Ectodermal cell (in vitro differentiated cells): ENCODE measurements around the gene RAC2. TPM values are rescaled to one million over a fixed set of nuclear protein-coding genes. Genes with fewer than 3 reads are reported as not detected.

Experiments
- H3K27ac ChIP-seq: 2 replicates; pipeline ENCODE4 v1.7.0; 2013; ENCODE audit warnings: mild to moderate bottlenecking, low read depth, low read length; ENCODE audit not compliant: insufficient read depth, poor library complexity, severe bottlenecking
- H3K27me3 ChIP-seq: 2 replicates; pipeline ENCODE4 v1.7.0; 2013; ENCODE audit warnings: mild to moderate bottlenecking, low read length; ENCODE audit not compliant: insufficient read depth, control insufficient read depth, poor library complexity, severe bottlenecking
- H3K36me3 ChIP-seq: one replicate; pipeline ENCODE4 v1.7.0; 2013; ENCODE audit warnings: low read length; ENCODE audit not compliant: control insufficient read depth, insufficient read depth
- H3K4me1 ChIP-seq: one replicate; pipeline ENCODE4 v1.7.0; 2013; ENCODE audit warnings: low read length; ENCODE audit not compliant: control insufficient read depth, insufficient read depth
- H3K4me3 ChIP-seq: 2 replicates; pipeline ENCODE4 v1.7.0; 2013; ENCODE audit warnings: low read depth, low read length, control low read depth; ENCODE audit not compliant: insufficient read depth
- H3K9me3 ChIP-seq: 2 replicates; pipeline ENCODE4 v1.7.0; 2013; ENCODE audit warnings: mild to moderate bottlenecking, low read length, moderate library complexity; ENCODE audit not compliant: control insufficient read depth
- WGBS, 2 experiments: methylation state at CpG; one replicate each; pipeline ENCODE4 v1.1.7; 2013; ENCODE audit warnings: missing lambda C conversion rate in 2 of 2; 5-methylcytosine and 5-hydroxymethylcytosine counted together
- polyA plus RNA-seq, 4 experiments: library from polyadenylated mRNA; stranded (reverse); fragments of 50-300 nt; gene quantifications; one replicate each; pipeline ENCODE4 v1.2.3, GENCODE V29; 2013

Gene RAC2
- 0.91 TPM for polyA plus RNA-seq (2013, experiment 1 of 4)
- polyA plus RNA-seq (2013, experiment 2 of 4), result 0.80 TPM
- 0.85 TPM for polyA plus RNA-seq (2013, experiment 3 of 4)
- polyA plus RNA-seq (2013, experiment 4 of 4), result 0.77 TPM

GRCh38 chr22:37244114-37244921 is at the start of gene RAC2:
Gene RAC2 (minus strand): TSS chr22:37244269. CDS start chr22:37244148, 121 bp downstream.
- 57% methylated on average over 23 of the region's 23 CpGs for WGBS, 2 experiments
- H3K36me3 ChIP-seq, result no peaks in the 10 kb centered on the region
- H3K9me3 ChIP-seq, result no peaks in the 10 kb centered on the region
- no peak within 1 kb of the TSS for H3K27ac ChIP-seq
- H3K4me1 ChIP-seq, result peaks cover 5% of the 10 kb centered on the region
- H3K27me3 ChIP-seq, result no peaks in the 10 kb centered on the region
- no peak within 1 kb of the TSS for H3K4me3 ChIP-seq

- Histone ChIP-seq H3K4me1 (no peaks in the 10 kb centered on the region), H3K4me3 (no peak overlapping the region), H3K9me3 (no peaks in the 10 kb centered on the region), H3K36me3 (no peaks in the 10 kb centered on the region), H3K27me3 (no peaks in the 10 kb centered on the region), H3K27ac (no peak overlapping the region)
- WGBS, 2 experiments, result 87 to 90% methylated on average over 3 of the region's 3 CpGs
Measured at GRCh38 chr22:37293172-37293571, 49.1 kb upstream of the RAC2 start.

GRCh38 chr22:37292641-37293040 is 48.6 kb upstream of the RAC2 start:
- no peaks in the 10 kb centered on the region for H3K27me3 ChIP-seq
- no peaks in the 10 kb centered on the region for H3K9me3 ChIP-seq
- no peak overlapping the region for H3K4me3 ChIP-seq
- 88 to 90% methylated on average over 13 of the region's 13 CpGs for whole genome bisulfite sequencing, 2 experiments
- no peak overlapping the region for H3K27ac ChIP-seq
- H3K36me3 ChIP-seq, result no peaks in the 10 kb centered on the region
- no peaks in the 10 kb centered on the region for H3K4me1 ChIP-seq

GRCh38 chr22:37291559-37292298 is 47.7 kb upstream of the RAC2 start:
- H3K4me3 ChIP-seq, result no peak overlapping the region
- no peak overlapping the region for H3K27ac ChIP-seq
- no peaks in the 10 kb centered on the region for H3K27me3 ChIP-seq
- H3K9me3 ChIP-seq, result no peaks in the 10 kb centered on the region
- no peaks in the 10 kb centered on the region for H3K4me1 ChIP-seq
- WGBS, 2 experiments, result 95% methylated on average over 5 of the region's 5 CpGs
- no peaks in the 10 kb centered on the region for H3K36me3 ChIP-seq

- H3K9me3 ChIP-seq, result no peaks in the 10 kb centered on the region
- no peaks in the 10 kb centered on the region for H3K4me1 ChIP-seq
- no peak overlapping the region for H3K4me3 ChIP-seq
- 82 to 87% methylated on average over 7 of the region's 7 CpGs for WGBS, 2 experiments
- H3K36me3 ChIP-seq, result no peaks in the 10 kb centered on the region
- no peaks in the 10 kb centered on the region for H3K27me3 ChIP-seq
- no peak overlapping the region for H3K27ac ChIP-seq
Measured at GRCh38 chr22:37290737-37291136, 46.7 kb upstream of the RAC2 start.

GRCh38 chr22:37289156-37289735 is 45.2 kb upstream of the RAC2 start:
- no peak overlapping the region for H3K27ac ChIP-seq
- no peaks in the 10 kb centered on the region for H3K27me3 ChIP-seq
- 90 to 95% methylated on average over 7 of the region's 7 CpGs for WGBS, 2 experiments
- no peaks in the 10 kb centered on the region for H3K36me3 ChIP-seq
- peaks cover 2% of the 10 kb centered on the region for H3K4me1 ChIP-seq
- H3K9me3 ChIP-seq, result no peaks in the 10 kb centered on the region
- no peak overlapping the region for H3K4me3 ChIP-seq

GRCh38 chr22:37288521-37288920 is 44.5 kb upstream of the RAC2 start:
- WGBS, 2 experiments, result 93 to 97% methylated on average over 7 of the region's 7 CpGs

GRCh38 chr22:37287550-37287951 is 43.5 kb upstream of the RAC2 start:
- no peaks in the 10 kb centered on the region for H3K27me3 ChIP-seq
- WGBS, 2 experiments, result 92% methylated on average over 10 of the region's 10 CpGs
- no peaks in the 10 kb centered on the region for H3K9me3 ChIP-seq
- H3K36me3 ChIP-seq, result no peaks in the 10 kb centered on the region
- peaks cover 5% of the 10 kb centered on the region for H3K4me1 ChIP-seq
- H3K27ac ChIP-seq, result no peak overlapping the region
- H3K4me3 ChIP-seq, result no peak overlapping the region

More at GRCh38 chr22:37288521-37288920, 44.5 kb upstream of the RAC2 start:
- Histone ChIP-seq H3K4me3 (no peak overlapping the region), H3K9me3 (no peaks in the 10 kb centered on the region), H3K27ac (no peak overlapping the region), H3K27me3 (no peaks in the 10 kb centered on the region), H3K4me1 (peaks cover 5% of the 10 kb centered on the region), H3K36me3 (no peaks in the 10 kb centered on the region)

- Histone ChIP-seq H3K4me1 (peaks cover 5% of the 10 kb centered on the region), H3K4me3 (no peak overlapping the region), H3K27ac (no peak overlapping the region), H3K27me3 (no peaks in the 10 kb centered on the region), H3K36me3 (no peaks in the 10 kb centered on the region), H3K9me3 (no peaks in the 10 kb centered on the region)
- WGBS, 2 experiments, result 93 to 94% methylated on average over 10 of the region's 10 CpGs
Measured at GRCh38 chr22:37285937-37286336, 41.9 kb upstream of the RAC2 start.

- no peak overlapping the region for H3K4me3 ChIP-seq
- H3K36me3 ChIP-seq, result no peaks in the 10 kb centered on the region
- WGBS, 2 experiments, result 40 to 45% methylated on average over 14 of the region's 14 CpGs
- H3K9me3 ChIP-seq, result no peaks in the 10 kb centered on the region
- peaks cover 5% of the 10 kb centered on the region for H3K4me1 ChIP-seq
- no peak overlapping the region for H3K27ac ChIP-seq
- H3K27me3 ChIP-seq, result no peaks in the 10 kb centered on the region
Measured at GRCh38 chr22:37284805-37285355, 40.8 kb upstream of the RAC2 start.
